Endothelial cell of umbilical vein (primary cell): ENCODE data around the gene CCNC. TPM values are rescaled to one million over a fixed set of nuclear protein-coding genes. Genes with fewer than 3 reads are reported as not detected.

Source experiments
- BruUV-seq: library from RNA; stranded (reverse); fragments of 400-500 nt; replicated peaks from 2 replicates; lab custom pipeline; 2021; lab: Mats Ljungman, UMichigan
- CTCF ChIA-PET: fragments of 300-600, 350-600 bp; sonication (Branson Sonifier 250); formaldehyde crosslinking; loops from one replicate; lab custom pipeline; 2021; ENCODE audit warnings: antibody characterized with exemption, inconsistent platforms; lab: Charles Lee
- POLR2A ChIA-PET: fragments of 300-600, 350-600 bp; sonication (Branson Sonifier 250); formaldehyde crosslinking; loops from one replicate; lab custom pipeline; 2021; ENCODE audit warnings: antibody characterized with exemption, inconsistent platforms; lab: Charles Lee
- DNase-seq: peaks from one replicate; pipeline ENCODE4 v3.0.0-alpha.2; 2011; ENCODE audit warnings: low read depth, low spot score
- FAIRE-seq: peaks from 2 replicates; lab custom pipeline; 2011; peaks lifted over from hg19 to GRCh38; lab: Jason Lieb, UNC
- H2AFZ ChIP-seq: 2 replicates; pipeline ENCODE4 v1.6.0; 2012; ENCODE audit warnings: low read depth, low read length, control low read depth, inconsistent platforms
- H3K27ac ChIP-seq: 2 replicates; pipeline ENCODE4 v1.5.1; 2011; ENCODE audit warnings: low read depth, mild to moderate bottlenecking, control low read depth, low read length, moderate library complexity; ENCODE audit not compliant: insufficient read depth
- H3K27me3 ChIP-seq, 2 experiments: 2 replicates each; pipeline versions ENCODE4 v1.6.0 to v1.6.1; 2011; ENCODE audit warnings: low read length in 2 of 2, mixed read lengths in 1 of 2; ENCODE audit not compliant: control insufficient read depth in 2 of 2, insufficient read depth in 2 of 2
- H3K36me3 ChIP-seq, 2 experiments: 2 replicates in 1 of 2; 3 replicates in 1 of 2; pipeline ENCODE4 v1.5.1; 2011; ENCODE audit warnings: low read length in 2 of 2, mild to moderate bottlenecking in 1 of 2, moderate library complexity in 1 of 2; ENCODE audit not compliant: control insufficient read depth in 2 of 2, insufficient read depth in 2 of 2; ENCODE audit errors: extremely low read depth in 1 of 2
- H3K4me1 ChIP-seq: 3 replicates; pipeline ENCODE4 v1.5.1; 2011; ENCODE audit warnings: mild to moderate bottlenecking, low read length; ENCODE audit not compliant: control insufficient read depth, insufficient read depth; ENCODE audit errors: extremely low read depth
- H3K4me2 ChIP-seq: 2 replicates; pipeline ENCODE4 v1.6.1; 2011; ENCODE audit warnings: low read length, control low read depth, mixed read lengths; ENCODE audit not compliant: insufficient read depth
- H3K4me3 ChIP-seq, 3 experiments: fragments of 200-600 bp in 1 of 3; sonication (generic), shearing (Covaris generic) in 1 of 3; replicated peaks in 1 of 3; 2 replicates each; pipeline ENCODE4 v1.5.1; 2011 to 2016; ENCODE audit warnings: control low read depth in 3 of 3, low read length in 3 of 3, mild to moderate bottlenecking in 2 of 3, inconsistent platforms in 1 of 3, low read depth in 1 of 3, moderate library complexity in 1 of 3; ENCODE audit not compliant: insufficient read depth in 1 of 3
- H3K79me2 ChIP-seq: 2 replicates; pipeline ENCODE4 v1.6.0; 2012; ENCODE audit warnings: low read length, inconsistent platforms; ENCODE audit not compliant: control insufficient read depth, insufficient read depth
- H3K9ac ChIP-seq: replicated peaks from 2 replicates; pipeline ENCODE3; 2011; ENCODE audit warnings: low read length, control low read depth; ENCODE audit not compliant: insufficient read depth; ENCODE audit errors: extremely low read depth
- H3K9me1 ChIP-seq: replicated peaks from 3 replicates; pipeline ENCODE4 v1.6.0; 2011; ENCODE audit warnings: mild to moderate bottlenecking, low read length; ENCODE audit not compliant: control insufficient read depth, insufficient read depth; ENCODE audit errors: extremely low read depth
- H3K9me3 ChIP-seq: replicated peaks from 2 replicates; pipeline ENCODE4 v1.5.1; 2012; ENCODE audit warnings: low read length, inconsistent platforms; ENCODE audit not compliant: control insufficient read depth, insufficient read depth
- H4K20me1 ChIP-seq: replicated peaks from 2 replicates; pipeline ENCODE3; 2011; ENCODE audit warnings: mild to moderate bottlenecking, low read length; ENCODE audit not compliant: control insufficient read depth, insufficient read depth; ENCODE audit errors: extremely low read depth
- EZH2 ChIP-seq: IDR thresholded peaks from 2 replicates; pipeline ENCODE4 v1.6.1; 2012; ENCODE audit warnings: borderline replicate concordance, low read depth, mild to moderate bottlenecking, moderate library complexity, low read length, inconsistent platforms; ENCODE audit not compliant: severe bottlenecking
- FOS ChIP-seq: IDR thresholded peaks from 2 replicates; pipeline ENCODE4 v1.6.1; 2011; ENCODE audit warnings: mild to moderate bottlenecking, low read length, moderate library complexity, borderline replicate concordance; ENCODE audit not compliant: insufficient read depth
- GATA2 ChIP-seq: IDR thresholded peaks from 2 replicates; pipeline ENCODE4 v1.7.0; 2011; ENCODE audit warnings: low read depth, mild to moderate bottlenecking, moderate library complexity, mixed read lengths, low read length; ENCODE audit not compliant: insufficient read length, insufficient read depth
- JUN ChIP-seq: IDR thresholded peaks from 2 replicates; pipeline ENCODE4 v1.6.1; 2011; ENCODE audit warnings: borderline replicate concordance, low read depth; ENCODE audit not compliant: insufficient read length, insufficient read depth
- MYC ChIP-seq: IDR thresholded peaks from one replicate; pipeline ENCODE4 v1.6.1; 2011; ENCODE audit warnings: mild to moderate bottlenecking, low read depth, low read length
- POLR2A ChIP-seq: IDR thresholded peaks from 2 replicates; pipeline ENCODE4 v1.6.1; 2012; ENCODE audit warnings: low read depth, mild to moderate bottlenecking, control low read depth, low read length
- POLR2AphosphoS5 ChIP-seq: IDR thresholded peaks from 2 replicates; pipeline ENCODE4 v1.6.1; 2012; ENCODE audit warnings: low read depth, mild to moderate bottlenecking, control low read depth, low read length, moderate library complexity; ENCODE audit not compliant: insufficient read depth
- dilution Hi-C: fragments of 300-500 bp; cut with MboI; formaldehyde crosslinking; loops from one replicate; pipeline ENCODE4 v1.15.0; 2019; ENCODE audit warnings: low sequenced_read_pairs; ENCODE audit not compliant: extremely low pct_ligation_motif_present
- intact Hi-C: fragments of 100-400 bp; cut with micrococcal nuclease; formaldehyde crosslinking; loops from one replicate; pipeline ENCODE4 v1.10.0; 2022
- polyA plus RNA-seq, 4 experiments: library from polyadenylated mRNA; depleted of rRNA in 3 of 4; stranded (reverse) in 3 of 4; unstranded in 1 of 4; fragments of >200 nt; gene quantifications; 2 replicates each; pipeline versions ENCODE4 v1.2.1 to v1.2.3, GENCODE V29; 2011 to 2012; ENCODE audit warnings: missing spikeins in 1 of 4
- total RNA-seq: library from RNA; stranded (reverse); gene quantifications from 2 replicates; pipeline ENCODE4 v1.2.3, GENCODE V29; 2021
- TF ChIP-seq, protein P1 (sequence below): IDR thresholded peaks from 2 replicates; pipeline ENCODE4 v1.6.1; 2011; ENCODE audit not compliant: insufficient read depth, insufficient read length
- TF ChIP-seq, protein P2 (sequence below), 2 donors: IDR thresholded peaks; 1 replicate in 1 of 2; 2 replicates in 1 of 2; pipeline ENCODE4 v1.5.1; 2011; ENCODE audit warnings: low read length in 2 of 2, mild to moderate bottlenecking in 2 of 2, moderate library complexity in 2 of 2, control low read depth in 1 of 2, inconsistent platforms in 1 of 2, low read depth in 1 of 2; ENCODE audit not compliant: insufficient read depth in 1 of 2; ENCODE audit errors: extremely low read depth in 1 of 2

The CCNC gene
- total and polyA plus RNA-seq, 2 donors (not counting 3 experiments of a cell fraction or from before 2014, with no cell fraction given): 18.2 to 53.5 TPM

DNA sequence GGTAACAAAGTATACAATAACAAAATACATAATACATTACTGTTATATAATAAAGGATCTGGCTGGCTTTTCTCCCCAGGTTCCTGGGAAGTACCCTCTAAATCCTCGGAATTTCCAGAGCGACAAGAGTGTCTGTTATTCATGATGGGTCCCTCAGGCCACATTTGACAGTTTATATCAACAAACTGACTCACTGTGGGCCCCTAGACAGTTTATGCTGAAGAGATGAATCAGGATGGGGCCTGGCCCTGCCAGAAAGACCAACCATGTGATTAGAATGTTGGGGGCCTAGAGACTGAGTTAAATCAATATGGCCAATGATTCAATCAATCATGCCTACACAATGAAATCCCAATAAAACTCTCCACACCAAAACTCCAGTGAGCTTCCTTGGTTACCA is 66.7 kb downstream of the CCNC start:
- Histone ChIP-seq H3K4me3 (no peak overlapping the region), H3K4me1 (no peaks in the 10 kb centered on the region), H3K27me3 (no peaks in the 10 kb centered on the region), H3K9ac (no peak overlapping the region), H3K4me2 (no peak overlapping the region), H3K79me2 (no peaks in the 10 kb centered on the region), H4K20me1 (no peaks in the 10 kb centered on the region), H3K27ac (no peak overlapping the region), H3K9me1 (no peaks in the 10 kb centered on the region), H3K9me3 (no peaks in the 10 kb centered on the region), H2AFZ (no peak overlapping the region), H3K36me3 (peaks cover 4 to 11% of the 10 kb centered on the region in 2 experiments)
- ChIA-PET CTCF (no interaction called here), POLR2A (no interaction called here)
- no peak for TF ChIP-seq MYC
- no peak for TF ChIP-seq JUN
- TF ChIP-seq, protein P1, sequence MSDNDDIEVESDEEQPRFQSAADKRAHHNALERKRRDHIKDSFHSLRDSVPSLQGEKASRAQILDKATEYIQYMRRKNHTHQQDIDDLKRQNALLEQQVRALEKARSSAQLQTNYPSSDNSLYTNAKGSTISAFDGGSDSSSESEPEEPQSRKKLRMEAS: no peak
- no peak for TF ChIP-seq POLR2A
- no peak for TF ChIP-seq FOS
- TF ChIP-seq EZH2: no peak
- intact Hi-C loops (no loop called here), dilution Hi-C loops (no loop called here)
- no TSS peak for BruUV-seq
- FAIRE-seq: no peak
- no peak for DNase-seq

DNA sequence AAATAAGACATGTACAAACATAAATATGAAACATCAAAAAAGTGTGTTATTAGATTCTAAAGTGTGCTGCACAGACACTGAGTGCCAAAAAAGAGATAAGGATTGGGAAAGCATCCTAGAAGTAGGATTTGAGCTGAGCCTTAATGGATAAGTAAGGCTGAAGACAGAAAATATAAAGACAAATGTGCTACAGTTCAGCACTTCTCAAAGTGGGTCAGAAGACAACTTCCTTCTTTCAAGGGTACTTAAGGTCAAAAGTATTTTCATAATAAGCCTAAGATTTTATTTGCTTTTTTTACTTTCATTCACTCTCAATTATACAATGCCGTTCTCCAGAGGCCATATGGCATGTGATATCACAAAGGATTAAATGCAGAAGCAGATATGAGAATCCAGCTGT is 70.0 kb downstream of the CCNC start:
- dilution Hi-C loops (no loop called here), intact Hi-C loops (no loop called here)
- Histone ChIP-seq H3K4me3 (no peak overlapping the region), H3K27me3 (no peaks in the 10 kb centered on the region), H2AFZ (no peak overlapping the region), H3K27ac (no peak overlapping the region), H3K4me1 (no peaks in the 10 kb centered on the region), H3K9ac (no peak overlapping the region), H3K9me1 (no peaks in the 10 kb centered on the region), H3K79me2 (no peaks in the 10 kb centered on the region), H3K9me3 (no peaks in the 10 kb centered on the region), H4K20me1 (no peaks in the 10 kb centered on the region), H3K4me2 (no peak overlapping the region), H3K36me3 (peaks cover 4 to 8% of the 10 kb centered on the region in 2 experiments)
- no peak for DNase-seq
- no TSS peak for BruUV-seq
- TF ChIP-seq GATA2 (no peak), MYC (no peak), JUN (no peak), POLR2AphosphoS5 (no peak), POLR2A (no peak), FOS (no peak), EZH2 (no peak)
- TF ChIP-seq, protein P1: no peak
- TF ChIP-seq, protein P2, sequence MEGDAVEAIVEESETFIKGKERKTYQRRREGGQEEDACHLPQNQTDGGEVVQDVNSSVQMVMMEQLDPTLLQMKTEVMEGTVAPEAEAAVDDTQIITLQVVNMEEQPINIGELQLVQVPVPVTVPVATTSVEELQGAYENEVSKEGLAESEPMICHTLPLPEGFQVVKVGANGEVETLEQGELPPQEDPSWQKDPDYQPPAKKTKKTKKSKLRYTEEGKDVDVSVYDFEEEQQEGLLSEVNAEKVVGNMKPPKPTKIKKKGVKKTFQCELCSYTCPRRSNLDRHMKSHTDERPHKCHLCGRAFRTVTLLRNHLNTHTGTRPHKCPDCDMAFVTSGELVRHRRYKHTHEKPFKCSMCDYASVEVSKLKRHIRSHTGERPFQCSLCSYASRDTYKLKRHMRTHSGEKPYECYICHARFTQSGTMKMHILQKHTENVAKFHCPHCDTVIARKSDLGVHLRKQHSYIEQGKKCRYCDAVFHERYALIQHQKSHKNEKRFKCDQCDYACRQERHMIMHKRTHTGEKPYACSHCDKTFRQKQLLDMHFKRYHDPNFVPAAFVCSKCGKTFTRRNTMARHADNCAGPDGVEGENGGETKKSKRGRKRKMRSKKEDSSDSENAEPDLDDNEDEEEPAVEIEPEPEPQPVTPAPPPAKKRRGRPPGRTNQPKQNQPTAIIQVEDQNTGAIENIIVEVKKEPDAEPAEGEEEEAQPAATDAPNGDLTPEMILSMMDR (IDR thresholded peaks at IDR 0.05; ENCODE audit: extremely low read depth in 1 of 2, insufficient read depth in 1 of 2, low read depth in 1 of 2, low read length in 2 of 2): no peak
- POLR2A ChIA-PET: no interaction called here
- FAIRE-seq: no peak
- CTCF ChIA-PET: interaction anchor here (0.8 kb wide), 1 partner anchor 22 kb away, joined by 3 read pairs; no protein-coding TSS in a partner anchor
